H1 (cell line): ENCODE measurements around the gene PLEKHS1. TPM values are rescaled to one million over a fixed set of nuclear protein-coding genes. Genes with fewer than 3 reads are reported as not detected.

ENCODE experiments used
- CTCF ChIA-PET: fragments of 300-600 bp; sonication (Branson Sonifier 250); formaldehyde crosslinking; loops from one replicate; lab custom pipeline; 2021; ENCODE audit not compliant: partially characterized antibody; lab: Charles Lee
- POLR2A ChIA-PET: fragments of 300-600 bp; sonication (Branson Sonifier 250); formaldehyde crosslinking; loops from one replicate; lab custom pipeline; 2021; ENCODE audit warnings: inconsistent platforms; ENCODE audit not compliant: partially characterized antibody; lab: Charles Lee
- DNase-seq, 2 experiments: peaks; one replicate each; pipeline versions ENCODE4 v3.0.0 to v3.0.0-alpha.2; 2010 to 2022; ENCODE audit warnings: low spot score in 2 of 2, low read depth in 1 of 2, mixed read lengths in 1 of 2
- FAIRE-seq: peaks from 2 replicates; lab custom pipeline; 2011; peaks lifted over from hg19 to GRCh38; lab: Jason Lieb, UNC
- H2AFZ ChIP-seq: 2 replicates; pipeline ENCODE4 v1.8.1; 2012; ENCODE audit warnings: low read length, inconsistent platforms
- H2AK5ac ChIP-seq: 2 replicates; pipeline ENCODE4 v1.6.1; 2013; ENCODE audit warnings: low read depth, low read length
- H2BK120ac ChIP-seq: replicated peaks from 2 replicates; pipeline ENCODE3; 2013; ENCODE audit warnings: low read depth, low read length, inconsistent platforms
- H2BK12ac ChIP-seq: 2 replicates; pipeline ENCODE4 v1.6.1; 2013; ENCODE audit warnings: low read depth, low read length
- H2BK15ac ChIP-seq: 2 replicates; pipeline ENCODE4 v1.6.1; 2013; ENCODE audit warnings: low read length
- H2BK20ac ChIP-seq: 2 replicates; pipeline ENCODE4 v1.6.1; 2013; ENCODE audit warnings: low read length
- H2BK5ac ChIP-seq: 2 replicates; pipeline ENCODE4 v1.6.1; 2013; ENCODE audit warnings: low read depth, low read length
- H3K14ac ChIP-seq: 2 replicates; pipeline ENCODE4 v1.6.1; 2013; ENCODE audit warnings: inconsistent platforms; ENCODE audit not compliant: insufficient read length
- H3K18ac ChIP-seq: 2 replicates; pipeline ENCODE4 v1.6.1; 2013; ENCODE audit warnings: low read length; ENCODE audit errors: extremely low read depth
- H3K23ac ChIP-seq: 2 replicates; pipeline ENCODE4 v1.6.1; 2013; ENCODE audit warnings: inconsistent platforms; ENCODE audit not compliant: insufficient read length
- H3K23me2 ChIP-seq: 2 replicates; pipeline ENCODE4 v1.6.1; 2013; ENCODE audit warnings: low read depth, low read length
- H3K27ac ChIP-seq: 2 replicates; pipeline ENCODE4 v1.6.1; 2011; ENCODE audit warnings: low read depth, low read length, inconsistent platforms
- H3K27me3 ChIP-seq, 4 experiments: replicated peaks in 1 of 4; 1 replicate in 1 of 4; 2 replicates in 3 of 4; pipeline versions ENCODE4 v1.6.1 to v1.8.1; 2011 to 2013; ENCODE audit warnings: low read length in 3 of 4, mild to moderate bottlenecking in 3 of 4, inconsistent platforms in 2 of 4, mixed read lengths in 2 of 4, moderate library complexity in 1 of 4; ENCODE audit not compliant: control insufficient read depth in 3 of 4, insufficient read depth in 3 of 4; ENCODE audit errors: extremely low read depth in 1 of 4
- H3K36me3 ChIP-seq, 4 experiments: 2 replicates each; pipeline versions ENCODE4 v1.6.1 to v1.8.1; 2011 to 2013; ENCODE audit warnings: mild to moderate bottlenecking in 4 of 4, low read length in 3 of 4, moderate library complexity in 2 of 4, control low read depth in 1 of 4, inconsistent platforms in 1 of 4; ENCODE audit not compliant: insufficient read depth in 4 of 4, control insufficient read depth in 2 of 4
- H3K4ac ChIP-seq: replicated peaks from 2 replicates; pipeline ENCODE3; 2013; ENCODE audit warnings: low read length, low read depth, mixed read lengths, inconsistent platforms; ENCODE audit not compliant: insufficient read length
- H3K4me1 ChIP-seq, 4 experiments: replicated peaks in 1 of 4; 1 replicate in 1 of 4; 2 replicates in 3 of 4; pipeline versions ENCODE4 v1.6.1 to v1.8.1; 2011 to 2013; ENCODE audit warnings: low read length in 3 of 4, inconsistent platforms in 2 of 4, mixed read lengths in 1 of 4; ENCODE audit not compliant: insufficient read depth in 4 of 4, control insufficient read depth in 3 of 4
- H3K4me2 ChIP-seq, 2 experiments: 2 replicates each; pipeline versions ENCODE4 v1.6.1 to v1.8.1; 2011 to 2013; ENCODE audit warnings: low read depth in 2 of 2, low read length in 2 of 2, control low read depth in 1 of 2, inconsistent platforms in 1 of 2, mild to moderate bottlenecking in 1 of 2; ENCODE audit not compliant: insufficient read depth in 1 of 2
- H3K4me3 ChIP-seq, 4 experiments: fragments of 200-600, 300-600 bp in 1 of 4; sonication (generic), shearing (Covaris generic), sonication (Bioruptor Twin) in 1 of 4; 2 replicates each; pipeline versions ENCODE4 v1.5.1 to v1.8.1; 2011 to 2016; ENCODE audit warnings: low read length in 4 of 4, low read depth in 3 of 4, control low read depth in 2 of 4, inconsistent platforms in 2 of 4, mild to moderate bottlenecking in 2 of 4, mixed read lengths in 1 of 4, moderate library complexity in 1 of 4; ENCODE audit not compliant: insufficient read depth in 2 of 4; ENCODE audit errors: extremely low read depth in 1 of 4
- H3K56ac ChIP-seq: replicated peaks from 2 replicates; pipeline ENCODE3; 2013; ENCODE audit warnings: low read depth, mild to moderate bottlenecking, mixed read lengths, low read length, inconsistent platforms; ENCODE audit not compliant: insufficient read length
- H3K79me1 ChIP-seq: 2 replicates; pipeline ENCODE4 v1.6.1; 2013; ENCODE audit warnings: low read depth, low read length, control low read depth
- H3K79me2 ChIP-seq, 2 experiments: 2 replicates each; pipeline versions ENCODE4 v1.6.1 to v1.8.1; 2012 to 2013; ENCODE audit warnings: low read length in 2 of 2, mild to moderate bottlenecking in 2 of 2, inconsistent platforms in 1 of 2; ENCODE audit not compliant: insufficient read depth in 2 of 2, control insufficient read depth in 1 of 2
- H3K9ac ChIP-seq, 4 experiments: replicated peaks in 1 of 4; 1 replicate in 1 of 4; 2 replicates in 3 of 4; pipeline versions ENCODE4 v1.6.1 to v1.8.1; 2011 to 2013; ENCODE audit warnings: low read depth in 3 of 4, low read length in 3 of 4, control low read depth in 2 of 4, mild to moderate bottlenecking in 2 of 4, moderate library complexity in 2 of 4, inconsistent platforms in 1 of 4; ENCODE audit errors: extremely low read depth in 1 of 4
- H3K9me3 ChIP-seq, 2 experiments: 2 replicates each; pipeline versions ENCODE4 v1.6.1 to v1.8.1; 2012 to 2013; ENCODE audit warnings: mild to moderate bottlenecking in 2 of 2, moderate library complexity in 2 of 2, control low read depth in 1 of 2, inconsistent platforms in 1 of 2, low read depth in 1 of 2, low read length in 1 of 2, mixed read lengths in 1 of 2; ENCODE audit not compliant: insufficient read depth in 2 of 2
- H4K20me1 ChIP-seq, 2 experiments: replicated peaks in 1 of 2; 2 replicates each; pipeline versions ENCODE3 to v1.8.1; 2011 to 2013; ENCODE audit warnings: inconsistent platforms in 2 of 2, low read length in 2 of 2, mild to moderate bottlenecking in 1 of 2; ENCODE audit not compliant: insufficient read depth in 2 of 2, control insufficient read depth in 1 of 2
- H4K5ac ChIP-seq: 2 replicates; pipeline ENCODE4 v1.6.1; 2013; ENCODE audit warnings: low read length, low read depth, mixed read lengths, inconsistent platforms; ENCODE audit not compliant: insufficient read length
- H4K8ac ChIP-seq: 2 replicates; pipeline ENCODE4 v1.8.0; 2013; ENCODE audit warnings: mild to moderate bottlenecking, moderate library complexity, low read length, inconsistent platforms; ENCODE audit not compliant: insufficient read depth; ENCODE audit errors: extremely low read depth
- H4K91ac ChIP-seq: replicated peaks from 2 replicates; pipeline ENCODE3; 2013; ENCODE audit warnings: low read length, mixed read lengths, inconsistent platforms; ENCODE audit not compliant: insufficient read length
- ASH2L ChIP-seq: fragments of 200-600, 300-600 bp; sonication (generic); IDR thresholded peaks from one replicate; pipeline ENCODE4 v1.7.1; 2017; ENCODE audit warnings: low read length
- ATF3 ChIP-seq: IDR thresholded peaks from 2 replicates; pipeline ENCODE4 v1.6.1; 2011; ENCODE audit warnings: low read depth, mild to moderate bottlenecking, low read length; ENCODE audit not compliant: insufficient read depth
- CBX5 ChIP-seq: fragments of 300-800, 300-1000 bp; sonication (generic); IDR thresholded peaks from 2 replicates; pipeline ENCODE4 v1.7.1; 2016; ENCODE audit warnings: antibody characterized with exemption, low read length, low read depth
- CBX8 ChIP-seq: fragments of 300-800, 300-1000 bp; sonication (generic); IDR thresholded peaks from 2 replicates; pipeline ENCODE4 v1.7.1; 2016; ENCODE audit warnings: low read depth, low read length, borderline replicate concordance
- MAX ChIP-seq: IDR thresholded peaks from 2 replicates; pipeline ENCODE4 v1.6.1; 2012; ENCODE audit warnings: inconsistent platforms
- NRF1 ChIP-seq: IDR thresholded peaks from 2 replicates; pipeline ENCODE4 v1.6.1; 2011; ENCODE audit warnings: mild to moderate bottlenecking, low read depth, low read length, improper control_type of control experiment
- TEAD4 ChIP-seq: IDR thresholded peaks from 2 replicates; pipeline ENCODE4 v1.6.1; 2012; ENCODE audit warnings: low read depth, low read length, inconsistent platforms, mixed read lengths
- polyA plus RNA-seq, 7 experiments: library from polyadenylated mRNA; depleted of rRNA in 3 of 7; stranded (reverse) in 5 of 7; unstranded in 2 of 7; fragments of >200 nt in 5 of 7; fragments of 200-250 nt in 2 of 7; gene quantifications; 1 replicate in 5 of 7; 2 replicates in 1 of 7; 4 replicates in 1 of 7; pipeline versions ENCODE4 v1.2.1 to v1.2.3, GENCODE V29; 2011 to 2013; ENCODE audit warnings: missing spikeins in 2 of 7, mixed read lengths in 2 of 7
- total RNA-seq: library from RNA; stranded (reverse); fragmentation: NEBNext Ultra II Directional; extraction: Animal tissue kit (Norgen Biotek cat#: 25700); gene quantifications from 2 replicates; pipeline ENCODE4 v1.2.1, GENCODE V29; 2021

Gene PLEKHS1
- total and polyA plus RNA-seq, 2 of the 8 experiments (the other 6 are each of a cell fraction or from before 2014, with no cell fraction given): not detected

- no peak overlapping the region for H3K4ac ChIP-seq
- no peak overlapping the region for H4K8ac ChIP-seq
- H3K79me1 ChIP-seq: no peaks in the 10 kb centered on the region
- no peaks in the 10 kb centered on the region for H3K23me2 ChIP-seq
- H2AK5ac ChIP-seq: no peak overlapping the region
- H3K56ac ChIP-seq: no peak overlapping the region
- ChIA-PET POLR2A (no interaction called here), CTCF (no interaction called here)
- no peak overlapping the region for H2BK5ac ChIP-seq
- H3K4me2 ChIP-seq: no peak overlapping the region
- FAIRE-seq (no peak), DNase-seq (no peak)
- no peaks in the 10 kb centered on the region for H3K27me3 ChIP-seq
- no peak overlapping the region for H2BK120ac ChIP-seq
- no peak overlapping the region for H3K4me3 ChIP-seq
- H3K4me1 ChIP-seq: no peaks in the 10 kb centered on the region
- no peak for TF ChIP-seq CBX8
- TF ChIP-seq MAX: no peak
- no peak for TF ChIP-seq ATF3
- no peak for TF ChIP-seq ASH2L
- TF ChIP-seq CBX5: no peak
- no peak for TF ChIP-seq NRF1
- TF ChIP-seq TEAD4: no peak
- H3K36me3 ChIP-seq: no peaks in the 10 kb centered on the region
- H3K79me2 ChIP-seq: no peaks in the 10 kb centered on the region
- no peak overlapping the region for H3K27ac ChIP-seq
- H3K23ac ChIP-seq: no peak overlapping the region
- no peak overlapping the region for H2BK20ac ChIP-seq
- H4K20me1 ChIP-seq: no peaks in the 10 kb centered on the region
- H2AFZ ChIP-seq: no peak overlapping the region
- no peak overlapping the region for H3K14ac ChIP-seq
- H2BK12ac ChIP-seq: no peak overlapping the region
- H2BK15ac ChIP-seq: no peak overlapping the region
- H4K91ac ChIP-seq: no peak overlapping the region
- no peak overlapping the region for H3K9ac ChIP-seq
- no peak overlapping the region for H3K18ac ChIP-seq
- no peak overlapping the region for H4K5ac ChIP-seq
- H3K9me3 ChIP-seq: no peaks in the 10 kb centered on the region
These were observed 7.9 kb upstream of the PLEKHS1 start for GRCh38 chr10:113743594-113743993.
